Measurements from ENCODE around the gene COL20A1. TPM values are rescaled to one million over a fixed set of nuclear protein-coding genes. Genes with fewer than 3 reads are reported as not detected.

The COL20A1 gene
- polyA plus RNA-seq, 1 donor, result 1.2 TPM

DNA sequence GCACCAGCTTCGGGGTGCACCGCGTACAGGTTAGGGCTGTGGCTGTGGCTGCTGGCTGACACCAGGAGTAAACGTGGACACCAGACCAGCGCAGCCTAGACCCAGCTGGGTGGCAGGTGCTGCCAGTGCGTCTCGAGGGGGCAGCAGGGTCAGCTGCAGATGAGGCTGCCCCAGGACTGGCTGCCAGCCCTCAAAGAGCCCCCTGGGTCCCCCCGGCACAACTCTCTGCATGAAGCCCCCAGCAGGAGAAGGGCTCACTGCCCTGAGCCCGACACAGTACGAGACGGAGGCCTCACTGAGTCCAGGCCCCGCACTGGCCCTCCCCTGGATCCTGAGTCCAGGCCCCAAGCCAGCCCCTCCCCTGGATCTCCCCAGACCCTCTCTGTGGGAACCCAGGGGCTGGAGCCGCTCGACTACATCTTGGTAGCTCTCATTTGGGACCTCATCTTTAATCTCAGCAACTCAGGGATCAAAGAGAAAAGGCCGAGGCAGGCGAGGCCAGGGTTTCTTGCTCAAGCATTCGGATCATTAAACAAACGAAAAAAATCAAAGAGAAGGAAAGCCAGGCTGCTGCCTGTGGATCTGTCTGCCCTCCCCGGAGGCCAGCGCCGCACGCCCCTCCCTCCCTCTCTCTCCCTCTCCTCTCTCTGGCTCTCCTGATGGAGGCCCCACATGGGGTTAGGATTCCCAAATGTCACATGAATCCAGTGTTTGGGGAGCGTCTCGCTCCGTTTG is 31.8 kb upstream of the COL20A1 start:
- peak; percentile 75 for DNase-seq

GRCh38 chr20:63261795-63262528 is 31.0 kb upstream of the COL20A1 start:
- no peak for DNase-seq

- DNase-seq, result no peak
These were observed 30.1 kb upstream of the COL20A1 start for GRCh38 chr20:63262836-63263235.

DNA sequence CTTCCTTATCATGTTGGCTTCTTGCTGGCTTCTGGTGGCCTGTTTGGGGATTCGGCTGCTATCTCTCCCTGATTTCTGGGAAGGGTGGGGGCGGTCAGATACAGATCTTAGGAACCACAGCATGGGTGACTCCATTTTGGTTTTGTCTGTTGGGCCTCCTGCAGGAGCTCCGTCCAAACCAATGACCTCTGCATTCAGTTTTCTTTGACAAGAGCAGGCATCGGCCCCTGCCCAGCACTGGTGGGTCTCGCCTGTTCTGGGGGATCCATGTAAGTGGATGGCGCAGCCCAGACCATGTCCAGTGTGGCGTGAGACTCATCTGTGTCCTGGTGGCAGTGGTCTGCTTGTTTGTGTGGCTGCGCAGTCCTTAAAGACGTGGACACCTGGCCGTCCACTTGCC is 29.0 kb upstream of the COL20A1 start:
- no peak for DNase-seq

DNA sequence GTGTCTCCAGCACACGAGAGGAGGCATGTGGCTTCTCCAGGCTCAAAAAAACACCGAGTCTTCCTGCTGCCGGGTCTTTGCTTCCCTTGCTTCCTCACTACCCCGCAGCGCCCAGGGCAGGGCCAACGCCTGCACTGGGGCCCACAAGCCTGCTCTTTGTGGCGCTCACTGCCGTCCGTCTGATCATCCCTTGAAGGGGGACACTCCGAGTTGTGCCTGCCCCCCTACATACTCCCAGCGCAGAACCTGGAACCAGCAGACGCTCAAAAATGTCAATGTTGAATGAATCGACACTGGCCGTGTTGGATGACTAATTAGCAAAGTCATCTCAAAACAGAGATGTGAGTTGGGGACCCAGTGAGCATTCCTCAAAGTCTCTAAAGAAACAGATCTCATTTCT is 28.5 kb upstream of the COL20A1 start:
- DNase-seq, result no peak

- DNase-seq, result no peak
These were observed 27.0 kb upstream of the COL20A1 start for GRCh38 chr20:63265891-63266515.

DNA sequence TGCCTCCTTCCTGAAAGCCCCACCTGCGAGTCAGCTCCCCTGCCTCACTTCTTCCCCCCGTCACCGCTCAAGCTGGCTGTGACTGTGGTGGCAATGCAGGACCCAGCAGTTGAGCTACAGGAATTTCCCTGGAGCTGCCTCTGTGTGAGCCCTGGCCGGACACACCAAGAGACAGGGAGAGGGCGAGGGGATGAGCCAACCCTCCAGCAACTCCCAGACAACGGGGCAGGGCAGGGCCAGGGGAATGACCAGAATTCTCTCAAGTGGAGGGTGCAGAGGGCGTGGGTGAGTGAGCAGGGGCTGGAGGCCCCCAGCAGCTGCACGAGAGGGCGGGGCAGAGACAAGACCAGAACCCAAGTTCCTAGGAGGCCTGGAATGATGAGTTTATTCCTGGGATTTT is 25.3 kb upstream of the COL20A1 start:
- no peak for DNase-seq

- no peak for DNase-seq
These were observed 24.7 kb upstream of the COL20A1 start for GRCh38 chr20:63268256-63268655.

DNA sequence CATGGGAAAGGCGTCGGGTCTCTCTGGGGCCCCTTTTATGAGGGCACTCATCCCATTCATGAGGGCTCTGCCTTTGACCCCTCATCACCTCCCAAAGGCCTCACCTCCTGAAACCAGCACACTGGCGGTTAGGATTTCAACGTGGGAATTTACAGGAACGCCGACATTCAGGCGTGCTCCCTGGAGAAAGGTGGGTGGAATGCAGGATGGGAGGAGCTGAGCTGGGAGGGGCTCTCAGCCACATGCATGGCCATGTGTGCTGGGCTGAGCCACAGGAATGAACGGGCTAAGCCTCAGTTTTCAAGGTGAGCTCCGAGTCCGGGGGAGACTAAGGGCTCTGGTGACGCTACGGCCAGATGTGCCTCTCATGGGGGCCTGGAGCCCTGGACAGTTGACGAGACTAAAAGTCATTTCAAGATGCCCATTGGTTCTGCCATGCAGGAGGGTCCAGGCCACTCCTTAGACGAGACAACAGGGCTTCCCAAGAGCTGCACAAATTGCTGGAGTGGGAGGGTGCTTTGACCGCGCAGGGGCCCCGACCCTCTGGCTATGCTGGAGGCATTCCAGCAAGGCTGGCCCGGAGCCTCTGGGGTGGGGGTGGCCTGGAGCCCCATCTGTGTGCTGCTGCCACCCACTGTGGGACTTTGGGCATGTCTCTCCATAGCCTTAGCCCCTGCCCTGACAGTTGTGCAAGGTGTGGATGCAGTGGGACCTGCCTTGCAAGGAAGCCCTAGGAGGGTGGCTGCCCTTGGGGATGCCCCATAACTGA is 24.1 kb upstream of the COL20A1 start:
- no peak for DNase-seq

DNA sequence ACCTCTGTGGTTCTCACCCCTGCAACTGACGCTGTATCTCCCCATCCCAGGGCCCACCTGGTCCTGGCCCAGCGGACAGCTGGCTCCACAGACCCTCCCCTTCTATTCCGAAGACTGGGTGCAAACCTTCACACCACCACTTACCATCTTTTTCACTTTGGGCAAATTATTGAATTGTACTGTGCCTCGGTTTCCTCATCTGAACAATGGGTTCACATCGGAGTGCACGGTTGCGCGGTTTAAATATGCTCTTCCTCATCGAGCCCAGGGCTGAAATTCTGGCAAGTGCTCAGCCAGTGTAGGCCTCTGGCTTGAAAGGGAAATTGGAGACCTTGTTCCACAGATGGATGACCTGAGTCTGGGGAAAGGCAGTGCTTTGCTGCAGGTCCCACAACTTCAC is 23.3 kb upstream of the COL20A1 start:
- no peak for DNase-seq

- DNase-seq, result no peak
These were observed 22.2 kb upstream of the COL20A1 start for GRCh38 chr20:63270606-63271325.

DNA sequence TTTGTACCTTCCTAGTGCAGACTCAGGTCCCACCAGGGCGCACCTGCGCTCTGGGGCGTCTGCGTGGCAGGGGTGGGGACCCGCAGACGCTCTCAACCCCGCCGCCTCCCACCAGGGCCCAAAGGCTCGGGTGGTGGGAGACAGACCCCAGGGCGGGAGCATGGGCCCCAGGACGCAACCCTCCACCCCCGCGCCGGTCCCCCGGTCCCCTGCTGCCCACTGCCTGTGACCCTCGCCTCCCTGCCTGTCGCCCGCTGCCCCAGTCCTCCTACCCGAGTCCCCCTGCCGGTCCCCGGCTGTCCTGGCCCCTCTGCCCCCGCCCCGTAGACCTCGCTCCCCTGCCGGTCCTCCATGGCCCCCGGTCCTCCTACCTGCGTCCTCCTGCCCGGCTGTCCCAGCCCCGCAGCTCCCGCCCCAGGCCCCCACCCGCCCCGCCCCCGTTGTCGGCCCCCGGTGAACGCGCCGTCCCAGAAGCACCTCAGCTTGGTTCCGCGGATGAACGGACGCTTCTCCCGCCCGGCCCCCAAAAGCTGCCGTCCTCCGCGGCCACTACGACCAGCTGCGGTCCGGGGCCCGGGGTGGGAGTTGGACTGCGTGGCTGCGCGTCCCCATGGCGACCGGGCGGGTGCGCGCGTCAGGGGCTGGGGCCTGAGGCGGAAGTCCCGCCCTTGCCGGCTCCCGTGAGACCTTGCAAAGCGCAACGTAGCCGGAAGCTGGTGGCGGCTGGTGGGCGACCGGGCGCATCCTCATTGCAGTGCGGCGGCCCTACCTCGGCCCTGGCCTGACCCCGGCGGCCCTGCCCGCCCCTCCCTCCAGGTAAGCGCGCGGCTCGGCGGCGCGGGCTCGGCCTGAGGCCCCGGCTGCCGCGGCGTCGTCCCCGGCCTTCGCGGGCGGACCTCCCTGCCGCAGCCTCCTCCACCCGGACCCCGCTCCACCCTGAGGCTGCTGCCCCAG is 20.6 kb upstream of the COL20A1 start, which contains the start of gene ARFGAP1:
ARFGAP1 (plus strand) TSS at position 709 of the 954 bp plus-strand sequence. CDS start 2,768 bp downstream, outside the sequence.
- DNase-seq, result peak; percentile 91

- no peak for DNase-seq
These were observed 19.9 kb upstream of the COL20A1 start for GRCh38 chr20:63273059-63273579.

DNA sequence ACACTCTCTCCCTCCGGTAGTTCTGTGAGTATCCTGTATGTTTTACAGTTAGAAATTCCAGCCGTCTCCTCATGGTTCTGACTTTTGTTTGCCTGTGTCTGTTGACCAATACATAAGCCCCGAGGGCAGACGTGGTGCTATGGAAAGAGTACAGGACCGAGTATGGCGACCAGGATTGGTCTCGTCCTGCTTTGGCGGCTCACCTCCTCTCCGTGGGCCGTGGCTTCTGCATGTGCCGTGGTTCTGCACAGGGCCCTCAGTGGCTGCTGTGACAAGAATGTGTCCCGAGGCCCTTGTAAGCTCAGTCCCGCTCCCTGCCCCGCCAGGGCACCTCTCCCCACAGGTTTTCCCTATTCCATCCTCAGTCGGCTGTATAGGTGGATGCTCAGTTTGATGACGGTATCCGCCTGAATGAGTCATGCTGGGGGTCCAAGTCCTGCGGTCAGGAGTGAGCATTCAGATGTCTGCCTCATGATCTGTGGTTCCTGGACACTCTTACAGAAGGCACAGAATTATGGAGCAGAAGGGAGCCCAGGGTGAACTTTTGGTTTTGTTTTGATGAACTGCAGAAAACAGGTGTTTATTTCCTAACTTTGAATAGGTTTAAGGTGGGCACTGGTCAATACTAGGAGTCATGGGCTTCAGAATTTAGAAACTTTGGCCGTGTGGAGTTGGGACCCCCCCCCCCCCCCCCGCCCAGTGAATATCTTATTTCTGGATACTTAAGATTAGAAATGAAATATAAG is 19.2 kb upstream of the COL20A1 start:
- no peak for DNase-seq

- no peak for DNase-seq
These were observed 18.4 kb upstream of the COL20A1 start for GRCh38 chr20:63274381-63275228.

DNA sequence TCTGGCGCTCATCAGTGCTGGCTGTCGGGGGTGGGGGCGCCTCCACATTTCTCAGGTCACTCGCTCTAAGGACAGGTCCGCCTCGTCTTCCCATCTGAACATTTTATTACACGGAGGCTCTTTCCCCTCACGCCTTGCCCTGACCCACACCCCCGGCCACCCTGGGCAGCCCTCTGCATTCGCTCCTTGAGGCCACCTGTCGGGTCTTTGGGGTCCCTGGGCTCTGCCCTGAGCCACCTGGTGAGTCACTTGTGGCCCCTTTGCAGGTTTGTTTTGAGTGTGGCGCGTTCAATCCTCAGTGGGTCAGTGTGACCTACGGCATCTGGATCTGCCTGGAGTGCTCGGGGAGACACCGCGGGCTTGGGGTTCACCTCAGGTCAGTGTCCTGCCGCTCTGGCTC is 17.2 kb upstream of the COL20A1 start:
- DNase-seq, result no peak

GRCh38 chr20:63276956-63277355 is 16.0 kb upstream of the COL20A1 start:
- DNase-seq, result no peak
